ENCODE measurements around the gene SFXN2. TPM values are rescaled to one million over a fixed set of nuclear protein-coding genes. Genes with fewer than 3 reads are reported as not detected.
A peak's percentile ranks its signal among the peaks of the same experiment; 100 is the strongest.

SFXN2 gene
- polyA plus RNA-seq, 1 of the 3 experiments (the other 2 are of a cell fraction), result 10.2 TPM

DNA sequence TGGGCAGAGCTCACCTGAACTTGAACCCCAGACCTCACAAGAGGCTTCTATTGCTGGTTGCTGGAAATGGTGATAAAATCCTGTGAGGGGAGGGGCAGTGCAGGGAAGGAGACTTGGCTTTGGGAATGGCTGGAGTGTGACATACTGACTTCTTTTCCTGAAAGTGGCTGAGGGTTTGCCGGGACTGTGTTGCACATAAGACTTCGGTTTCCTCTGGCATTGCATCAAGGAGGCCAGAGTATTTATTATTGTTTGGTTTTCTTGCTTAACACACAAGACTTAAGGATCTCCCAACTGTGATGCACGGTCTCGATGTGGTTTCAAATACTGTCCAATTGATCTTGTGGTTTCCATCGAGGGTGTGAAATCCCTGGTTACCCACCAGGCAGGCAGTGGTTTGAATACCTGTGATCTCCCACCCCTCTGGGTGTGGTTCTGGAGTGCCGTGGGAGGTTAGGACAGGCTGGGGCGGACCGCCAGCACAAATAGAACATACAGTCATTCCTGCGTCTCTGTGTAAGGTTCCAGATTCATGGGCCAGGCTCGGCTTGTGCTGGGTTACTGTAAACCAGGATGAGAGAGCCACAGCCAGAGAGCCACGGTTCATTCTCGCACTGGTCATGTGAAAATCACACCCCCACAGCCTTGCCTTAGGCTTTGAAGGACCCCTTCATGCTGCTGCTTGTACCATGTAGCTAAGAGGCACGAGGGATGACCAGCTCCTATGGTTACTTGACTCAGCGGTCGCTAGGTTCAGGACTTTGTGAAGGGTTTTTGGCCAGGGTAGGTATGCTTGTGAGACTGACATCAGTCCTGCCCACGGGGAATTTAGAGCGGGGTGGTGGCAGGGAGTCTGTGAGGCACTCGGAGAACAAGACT is 68.5 kb downstream of the SFXN2 start:
- Histone ChIP-seq H2AFZ (ENCODE audit: low read depth) (no peak overlapping the region), H3K4me3 (ENCODE audit: low read depth in 2 of 2, low read length in 1 of 2) (no peak overlapping the region)

DNA sequence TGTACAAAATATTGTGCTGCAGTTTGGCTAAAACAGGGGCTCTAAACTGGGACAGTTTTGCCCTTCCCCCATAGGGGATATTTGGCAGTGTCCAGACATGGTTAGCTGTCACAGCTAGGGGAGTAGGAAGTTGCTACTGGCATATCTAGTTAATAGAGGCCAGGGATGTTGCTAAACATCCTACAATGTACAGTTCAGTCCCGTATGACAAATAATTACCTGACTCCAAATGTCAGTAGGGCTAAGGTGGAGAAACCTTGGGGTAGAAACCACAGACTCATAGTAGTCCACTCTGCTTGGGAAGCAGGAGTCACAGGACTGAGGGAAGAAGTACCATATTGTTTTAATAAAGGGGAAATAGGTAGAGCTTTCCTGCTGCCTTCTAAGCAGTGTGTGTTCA is 69.1 kb downstream of the SFXN2 start:
- WGBS (ENCODE audit: low lambda C conversion rate), result 73% methylated on average over 1 of the region's 1 CpG
- no peaks in the 10 kb centered on the region for H3K9me3 ChIP-seq
- H3K79me2 ChIP-seq (ENCODE audit: insufficient read depth), result peaks cover 68% of the 10 kb centered on the region; the same call in 1 of the 2 replicates
- no peaks in the 10 kb centered on the region for H3F3A ChIP-seq (replicated peaks; ENCODE audit: insufficient read depth)
- no peaks in the 10 kb centered on the region for H3K27me3 ChIP-seq (ENCODE audit: insufficient read depth)
- DNase-seq, result no peak
- ChIA-PET CTCF (no interaction called here), POLR2A (no interaction called here)
- H3K9me2 ChIP-seq, result no peaks in the 10 kb centered on the region
- peaks cover 10 to 28% of the 10 kb centered on the region in 2 experiments; a peak in 1 of 4 replicates for H3K4me1 ChIP-seq (ENCODE audit: control insufficient read depth in 1 of 2, insufficient read depth in 2 of 2, low read depth in 1 of 2, low read length in 1 of 2)
- H3K9ac ChIP-seq, result no peak overlapping the region
- H4K20me1 ChIP-seq (ENCODE audit: insufficient read depth), result peaks cover 27% of the 10 kb centered on the region
- no peak overlapping the region for H3K27ac ChIP-seq (ENCODE audit: low read depth in 2 of 2, low read length in 1 of 2)
- H2AFZ ChIP-seq (ENCODE audit: low read depth), result no peak overlapping the region
- H3K4me2 ChIP-seq, result no peak overlapping the region
- H3K36me3 ChIP-seq (replicated peaks in 1 of 2; ENCODE audit: control insufficient read depth in 1 of 2, insufficient read depth in 2 of 2, low read length in 1 of 2), result no peaks in the 10 kb centered on the region
- H3K4me3 ChIP-seq (ENCODE audit: low read depth in 2 of 2, low read length in 1 of 2), result no peak overlapping the region
- TF ChIP-seq, protein P1, sequence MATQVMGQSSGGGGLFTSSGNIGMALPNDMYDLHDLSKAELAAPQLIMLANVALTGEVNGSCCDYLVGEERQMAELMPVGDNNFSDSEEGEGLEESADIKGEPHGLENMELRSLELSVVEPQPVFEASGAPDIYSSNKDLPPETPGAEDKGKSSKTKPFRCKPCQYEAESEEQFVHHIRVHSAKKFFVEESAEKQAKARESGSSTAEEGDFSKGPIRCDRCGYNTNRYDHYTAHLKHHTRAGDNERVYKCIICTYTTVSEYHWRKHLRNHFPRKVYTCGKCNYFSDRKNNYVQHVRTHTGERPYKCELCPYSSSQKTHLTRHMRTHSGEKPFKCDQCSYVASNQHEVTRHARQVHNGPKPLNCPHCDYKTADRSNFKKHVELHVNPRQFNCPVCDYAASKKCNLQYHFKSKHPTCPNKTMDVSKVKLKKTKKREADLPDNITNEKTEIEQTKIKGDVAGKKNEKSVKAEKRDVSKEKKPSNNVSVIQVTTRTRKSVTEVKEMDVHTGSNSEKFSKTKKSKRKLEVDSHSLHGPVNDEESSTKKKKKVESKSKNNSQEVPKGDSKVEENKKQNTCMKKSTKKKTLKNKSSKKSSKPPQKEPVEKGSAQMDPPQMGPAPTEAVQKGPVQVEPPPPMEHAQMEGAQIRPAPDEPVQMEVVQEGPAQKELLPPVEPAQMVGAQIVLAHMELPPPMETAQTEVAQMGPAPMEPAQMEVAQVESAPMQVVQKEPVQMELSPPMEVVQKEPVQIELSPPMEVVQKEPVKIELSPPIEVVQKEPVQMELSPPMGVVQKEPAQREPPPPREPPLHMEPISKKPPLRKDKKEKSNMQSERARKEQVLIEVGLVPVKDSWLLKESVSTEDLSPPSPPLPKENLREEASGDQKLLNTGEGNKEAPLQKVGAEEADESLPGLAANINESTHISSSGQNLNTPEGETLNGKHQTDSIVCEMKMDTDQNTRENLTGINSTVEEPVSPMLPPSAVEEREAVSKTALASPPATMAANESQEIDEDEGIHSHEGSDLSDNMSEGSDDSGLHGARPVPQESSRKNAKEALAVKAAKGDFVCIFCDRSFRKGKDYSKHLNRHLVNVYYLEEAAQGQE (IDR thresholded peaks at IDR 0.05; ENCODE audit: low read depth, low read length), result no peak
- TF ChIP-seq RCOR1 (IDR thresholded peaks at IDR 0.05; ENCODE audit: low read length) (no peak), CHD2 (IDR thresholded peaks at IDR 0.05; ENCODE audit: low read length, partially characterized antibody) (no peak), GABPA (IDR thresholded peaks at IDR 0.05; ENCODE audit: low read depth) (no peak), FOXJ3 (CRISPR knock-in tag; IDR thresholded peaks at IDR 0.05) (no peak), MXI1 (IDR thresholded peaks at IDR 0.05; ENCODE audit: low read depth, low read length) (no peak)

More for the DNA sequence above, 68.5 kb downstream of the SFXN2 start:
- CTCF ChIA-PET, result no interaction called here
- H3K9ac ChIP-seq, result no peak overlapping the region
- H3K9me3 ChIP-seq, result no peaks in the 10 kb centered on the region
- peaks cover 68% of the 10 kb centered on the region; the same call in 1 of the 2 replicates for H3K79me2 ChIP-seq (ENCODE audit: insufficient read depth)
- TF ChIP-seq FOXM1 (IDR thresholded peaks at IDR 0.05; ENCODE audit: low read depth) (no peak), SMC3 (IDR thresholded peaks at IDR 0.05; ENCODE audit: low read depth, low read length) (no peak), MXI1 (IDR thresholded peaks at IDR 0.05; ENCODE audit: low read depth, low read length) (no peak), RFX5 (IDR thresholded peaks at IDR 0.05; ENCODE audit: low read length) (no peak), NRF1 (IDR thresholded peaks at IDR 0.05; ENCODE audit: low read depth, low read length) (no peak), FOXJ3 (CRISPR knock-in tag; IDR thresholded peaks at IDR 0.05) (no peak), RXRA (IDR thresholded peaks at IDR 0.05; ENCODE audit: borderline replicate concordance, low read depth) (no peak), RCOR1 (IDR thresholded peaks at IDR 0.05; ENCODE audit: low read length) (no peak), GATA2 (CRISPR knock-in tag; IDR thresholded peaks at IDR 0.05) (no peak), EP300 (IDR thresholded peaks at IDR 0.05; ENCODE audit: borderline replicate concordance in 1 of 2, low read depth in 1 of 2, low read length in 1 of 2) (no peak), EZH2phosphoT487 (IDR thresholded peaks at IDR 0.05; ENCODE audit: borderline replicate concordance, low read depth) (no peak), TAF1 (IDR thresholded peaks at IDR 0.05; ENCODE audit: borderline replicate concordance, low read depth, low read length) (no peak), YY1 (IDR thresholded peaks at IDR 0.05; ENCODE audit: low read depth) (no peak), ELF1 (IDR thresholded peaks at IDR 0.05) (no peak), JUND (IDR thresholded peaks at IDR 0.05) (no peak), GABPA (IDR thresholded peaks at IDR 0.05; ENCODE audit: low read depth) (no peak), MEF2A (IDR thresholded peaks at IDR 0.05; ENCODE audit: borderline replicate concordance, low read depth) (no peak)
- TF ChIP-seq, protein P2, sequence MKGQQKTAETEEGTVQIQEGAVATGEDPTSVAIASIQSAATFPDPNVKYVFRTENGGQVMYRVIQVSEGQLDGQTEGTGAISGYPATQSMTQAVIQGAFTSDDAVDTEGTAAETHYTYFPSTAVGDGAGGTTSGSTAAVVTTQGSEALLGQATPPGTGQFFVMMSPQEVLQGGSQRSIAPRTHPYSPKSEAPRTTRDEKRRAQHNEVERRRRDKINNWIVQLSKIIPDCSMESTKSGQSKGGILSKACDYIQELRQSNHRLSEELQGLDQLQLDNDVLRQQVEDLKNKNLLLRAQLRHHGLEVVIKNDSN (IDR thresholded peaks at IDR 0.05; ENCODE audit: borderline replicate concordance, low read depth), result no peak
- TF ChIP-seq, protein P3, sequence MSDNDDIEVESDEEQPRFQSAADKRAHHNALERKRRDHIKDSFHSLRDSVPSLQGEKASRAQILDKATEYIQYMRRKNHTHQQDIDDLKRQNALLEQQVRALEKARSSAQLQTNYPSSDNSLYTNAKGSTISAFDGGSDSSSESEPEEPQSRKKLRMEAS (IDR thresholded peaks at IDR 0.05; ENCODE audit: low read depth), result no peak
- TF ChIP-seq, protein P4, sequence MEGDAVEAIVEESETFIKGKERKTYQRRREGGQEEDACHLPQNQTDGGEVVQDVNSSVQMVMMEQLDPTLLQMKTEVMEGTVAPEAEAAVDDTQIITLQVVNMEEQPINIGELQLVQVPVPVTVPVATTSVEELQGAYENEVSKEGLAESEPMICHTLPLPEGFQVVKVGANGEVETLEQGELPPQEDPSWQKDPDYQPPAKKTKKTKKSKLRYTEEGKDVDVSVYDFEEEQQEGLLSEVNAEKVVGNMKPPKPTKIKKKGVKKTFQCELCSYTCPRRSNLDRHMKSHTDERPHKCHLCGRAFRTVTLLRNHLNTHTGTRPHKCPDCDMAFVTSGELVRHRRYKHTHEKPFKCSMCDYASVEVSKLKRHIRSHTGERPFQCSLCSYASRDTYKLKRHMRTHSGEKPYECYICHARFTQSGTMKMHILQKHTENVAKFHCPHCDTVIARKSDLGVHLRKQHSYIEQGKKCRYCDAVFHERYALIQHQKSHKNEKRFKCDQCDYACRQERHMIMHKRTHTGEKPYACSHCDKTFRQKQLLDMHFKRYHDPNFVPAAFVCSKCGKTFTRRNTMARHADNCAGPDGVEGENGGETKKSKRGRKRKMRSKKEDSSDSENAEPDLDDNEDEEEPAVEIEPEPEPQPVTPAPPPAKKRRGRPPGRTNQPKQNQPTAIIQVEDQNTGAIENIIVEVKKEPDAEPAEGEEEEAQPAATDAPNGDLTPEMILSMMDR (IDR thresholded peaks at IDR 0.05), result no peak
- DNase-seq, result no peak
- WGBS (ENCODE audit: low lambda C conversion rate), result 96% methylated on average over 14 of the region's 18 CpGs
- POLR2A ChIA-PET, result interaction anchor here (1.2 kb wide), 1 partner anchor 18 kb away, joined by 3 read pairs; no protein-coding TSS in a partner anchor
- H3F3A ChIP-seq (replicated peaks; ENCODE audit: insufficient read depth), result no peaks in the 10 kb centered on the region
- H3K27ac ChIP-seq (ENCODE audit: low read depth in 2 of 2, low read length in 1 of 2), result peak overlapping the region; percentile 19 to 34; a peak in 2 of 4 replicates
- no peaks in the 10 kb centered on the region for H3K27me3 ChIP-seq (ENCODE audit: insufficient read depth)
- no peaks in the 10 kb centered on the region for H3K9me2 ChIP-seq
- H3K36me3 ChIP-seq (replicated peaks in 1 of 2; ENCODE audit: control insufficient read depth in 1 of 2, insufficient read depth in 2 of 2, low read length in 1 of 2), result no peaks in the 10 kb centered on the region
- H4K20me1 ChIP-seq (ENCODE audit: insufficient read depth), result peaks cover 27% of the 10 kb centered on the region
- peaks cover 14 to 31% of the 10 kb centered on the region in 2 experiments; a peak in 1 of 4 replicates for H3K4me1 ChIP-seq (ENCODE audit: control insufficient read depth in 1 of 2, insufficient read depth in 2 of 2, low read depth in 1 of 2, low read length in 1 of 2)
- no peak overlapping the region for H3K4me2 ChIP-seq
